Endothelial cell of umbilical vein (primary cell): Measurements from ENCODE around the gene TNFAIP1.

ENCODE experiments used
- EZH2 ChIP-seq: IDR thresholded peaks from 2 replicates; pipeline ENCODE4 v1.6.1; 2012; ENCODE audit warnings: borderline replicate concordance, low read depth, mild to moderate bottlenecking, moderate library complexity, low read length, inconsistent platforms; ENCODE audit not compliant: severe bottlenecking
- FOS ChIP-seq: IDR thresholded peaks from 2 replicates; pipeline ENCODE4 v1.6.1; 2011; ENCODE audit warnings: mild to moderate bottlenecking, low read length, moderate library complexity, borderline replicate concordance; ENCODE audit not compliant: insufficient read depth
- GATA2 ChIP-seq: IDR thresholded peaks from 2 replicates; pipeline ENCODE4 v1.7.0; 2011; ENCODE audit warnings: low read depth, mild to moderate bottlenecking, moderate library complexity, mixed read lengths, low read length; ENCODE audit not compliant: insufficient read length, insufficient read depth
- JUN ChIP-seq: IDR thresholded peaks from 2 replicates; pipeline ENCODE4 v1.6.1; 2011; ENCODE audit warnings: borderline replicate concordance, low read depth; ENCODE audit not compliant: insufficient read length, insufficient read depth
- MAX ChIP-seq: IDR thresholded peaks from 2 replicates; pipeline ENCODE4 v1.6.1; 2011; ENCODE audit not compliant: insufficient read depth, insufficient read length
- MYC ChIP-seq: IDR thresholded peaks from one replicate; pipeline ENCODE4 v1.6.1; 2011; ENCODE audit warnings: mild to moderate bottlenecking, low read depth, low read length
- POLR2A ChIP-seq: IDR thresholded peaks from 2 replicates; pipeline ENCODE4 v1.6.1; 2012; ENCODE audit warnings: low read depth, mild to moderate bottlenecking, control low read depth, low read length
- POLR2AphosphoS5 ChIP-seq: IDR thresholded peaks from 2 replicates; pipeline ENCODE4 v1.6.1; 2012; ENCODE audit warnings: low read depth, mild to moderate bottlenecking, control low read depth, low read length, moderate library complexity; ENCODE audit not compliant: insufficient read depth
- TF ChIP-seq, protein P1 (sequence below), 2 donors: IDR thresholded peaks; 1 replicate in 1 of 2; 2 replicates in 1 of 2; pipeline ENCODE4 v1.5.1; 2011; ENCODE audit warnings: low read length in 2 of 2, mild to moderate bottlenecking in 2 of 2, moderate library complexity in 2 of 2, control low read depth in 1 of 2, inconsistent platforms in 1 of 2, low read depth in 1 of 2; ENCODE audit not compliant: insufficient read depth in 1 of 2; ENCODE audit errors: extremely low read depth in 1 of 2

GRCh38 chr17:28334666-28335200, 828 bp upstream of the TNFAIP1 start:
- no peak for TF ChIP-seq EZH2
- no peak for TF ChIP-seq MYC
- TF ChIP-seq, protein P1, sequence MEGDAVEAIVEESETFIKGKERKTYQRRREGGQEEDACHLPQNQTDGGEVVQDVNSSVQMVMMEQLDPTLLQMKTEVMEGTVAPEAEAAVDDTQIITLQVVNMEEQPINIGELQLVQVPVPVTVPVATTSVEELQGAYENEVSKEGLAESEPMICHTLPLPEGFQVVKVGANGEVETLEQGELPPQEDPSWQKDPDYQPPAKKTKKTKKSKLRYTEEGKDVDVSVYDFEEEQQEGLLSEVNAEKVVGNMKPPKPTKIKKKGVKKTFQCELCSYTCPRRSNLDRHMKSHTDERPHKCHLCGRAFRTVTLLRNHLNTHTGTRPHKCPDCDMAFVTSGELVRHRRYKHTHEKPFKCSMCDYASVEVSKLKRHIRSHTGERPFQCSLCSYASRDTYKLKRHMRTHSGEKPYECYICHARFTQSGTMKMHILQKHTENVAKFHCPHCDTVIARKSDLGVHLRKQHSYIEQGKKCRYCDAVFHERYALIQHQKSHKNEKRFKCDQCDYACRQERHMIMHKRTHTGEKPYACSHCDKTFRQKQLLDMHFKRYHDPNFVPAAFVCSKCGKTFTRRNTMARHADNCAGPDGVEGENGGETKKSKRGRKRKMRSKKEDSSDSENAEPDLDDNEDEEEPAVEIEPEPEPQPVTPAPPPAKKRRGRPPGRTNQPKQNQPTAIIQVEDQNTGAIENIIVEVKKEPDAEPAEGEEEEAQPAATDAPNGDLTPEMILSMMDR (IDR thresholded peaks at IDR 0.05; ENCODE audit: extremely low read depth in 1 of 2, insufficient read depth in 1 of 2, low read depth in 1 of 2, low read length in 2 of 2) = no peak
- TF ChIP-seq POLR2AphosphoS5 = no peak
- no peak for TF ChIP-seq FOS
- no peak for TF ChIP-seq POLR2A
- TF ChIP-seq MAX = no peak
- TF ChIP-seq GATA2 = no peak
- no peak for TF ChIP-seq JUN
